Retina (tissue), 1 donor: ENCODE results near the gene DLL4.

Experiments
- DNase-seq: peaks from one replicate; pipeline ENCODE4 v3.0.0-alpha.2; 2016

The DLL4 gene

DNA sequence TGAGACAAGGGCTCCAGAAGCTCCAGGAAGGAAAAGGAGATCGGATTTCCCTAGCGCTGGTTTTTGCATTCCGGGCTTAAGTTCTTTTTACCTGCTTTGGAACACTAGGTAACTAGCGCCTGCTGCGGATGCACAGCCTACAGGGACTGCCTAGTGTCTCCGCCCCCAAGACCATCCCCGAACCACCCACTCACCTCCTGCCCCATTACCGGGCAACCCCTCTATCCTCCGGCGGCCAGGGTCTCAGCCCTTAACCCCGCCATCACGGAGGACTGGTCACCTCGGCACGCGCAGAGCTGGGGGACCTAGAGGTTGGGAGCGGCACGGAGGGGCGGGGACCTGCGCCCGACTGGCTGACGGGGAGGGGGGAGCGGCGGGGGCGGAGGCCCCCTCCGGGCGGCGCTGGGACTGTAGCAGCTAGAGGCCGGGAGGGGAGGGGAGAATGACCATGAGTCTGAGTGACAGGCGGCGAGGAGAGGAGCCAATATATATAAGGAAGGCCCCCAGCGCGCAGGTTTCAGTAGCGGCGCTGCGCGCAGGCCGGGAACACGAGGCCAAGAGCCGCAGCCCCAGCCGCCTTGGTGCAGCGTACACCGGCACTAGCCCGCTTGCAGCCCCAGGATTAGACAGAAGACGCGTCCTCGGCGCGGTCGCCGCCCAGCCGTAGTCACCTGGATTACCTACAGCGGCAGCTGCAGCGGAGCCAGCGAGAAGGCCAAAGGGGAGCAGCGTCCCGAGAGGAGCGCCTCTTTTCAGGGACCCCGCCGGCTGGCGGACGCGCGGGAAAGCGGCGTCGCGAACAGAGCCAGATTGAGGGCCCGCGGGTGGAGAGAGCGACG, at the start of gene DLL4:
Gene DLL4, plus strand, starts transcription at position 520 of the 839 bp plus-strand sequence. CDS start 329 bp downstream, outside the sequence.
- peak; percentile 91 for DNase-seq

GRCh38 chr15:40879609-40880008, 49.5 kb upstream of the DLL4 start:
- DNase-seq = no peak

- no peak for DNase-seq
Observed at GRCh38 chr15:40881351-40881750, 47.8 kb upstream of the DLL4 start.

GRCh38 chr15:40886586-40886985, 42.6 kb upstream of the DLL4 start:
- DNase-seq = no peak

GRCh38 chr15:40889112-40889511, 40.0 kb upstream of the DLL4 start:
- no peak for DNase-seq

GRCh38 chr15:40891138-40891537, 38.0 kb upstream of the DLL4 start:
- DNase-seq = no peak

DNA sequence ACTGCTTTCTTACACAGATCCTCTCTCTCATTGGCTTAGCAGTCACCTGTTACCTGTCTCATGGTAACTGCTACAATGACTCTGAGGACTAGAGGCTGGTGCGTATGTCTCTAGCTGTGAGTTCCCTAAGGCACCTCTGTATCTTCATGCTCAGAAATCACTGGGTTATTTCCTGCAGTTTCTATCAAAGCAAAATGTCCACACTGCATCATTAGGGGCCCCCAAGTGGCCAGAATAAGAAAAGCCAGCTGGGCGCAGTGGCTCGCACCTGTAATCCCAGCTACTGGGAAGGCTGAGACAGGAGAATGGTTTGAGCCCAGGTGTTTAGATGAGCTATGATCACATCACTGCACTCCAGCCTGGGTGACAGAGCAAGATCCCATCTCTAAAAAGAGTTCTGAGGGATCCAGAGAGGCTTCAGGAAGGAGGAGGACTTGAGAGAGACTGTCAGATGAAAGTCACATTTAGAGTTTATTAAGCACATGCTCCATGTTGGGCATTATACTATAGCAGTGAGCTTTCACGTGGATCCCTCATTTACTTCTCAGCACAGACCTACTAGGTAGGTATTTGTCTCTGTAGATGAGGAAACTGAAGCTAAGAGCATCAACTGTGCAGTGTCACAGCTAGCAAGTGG, 37.2 kb upstream of the DLL4 start:
- DNase-seq = peak; percentile 61

- no peak for DNase-seq
Observed at GRCh38 chr15:40892447-40893012, 36.6 kb upstream of the DLL4 start.

DNA sequence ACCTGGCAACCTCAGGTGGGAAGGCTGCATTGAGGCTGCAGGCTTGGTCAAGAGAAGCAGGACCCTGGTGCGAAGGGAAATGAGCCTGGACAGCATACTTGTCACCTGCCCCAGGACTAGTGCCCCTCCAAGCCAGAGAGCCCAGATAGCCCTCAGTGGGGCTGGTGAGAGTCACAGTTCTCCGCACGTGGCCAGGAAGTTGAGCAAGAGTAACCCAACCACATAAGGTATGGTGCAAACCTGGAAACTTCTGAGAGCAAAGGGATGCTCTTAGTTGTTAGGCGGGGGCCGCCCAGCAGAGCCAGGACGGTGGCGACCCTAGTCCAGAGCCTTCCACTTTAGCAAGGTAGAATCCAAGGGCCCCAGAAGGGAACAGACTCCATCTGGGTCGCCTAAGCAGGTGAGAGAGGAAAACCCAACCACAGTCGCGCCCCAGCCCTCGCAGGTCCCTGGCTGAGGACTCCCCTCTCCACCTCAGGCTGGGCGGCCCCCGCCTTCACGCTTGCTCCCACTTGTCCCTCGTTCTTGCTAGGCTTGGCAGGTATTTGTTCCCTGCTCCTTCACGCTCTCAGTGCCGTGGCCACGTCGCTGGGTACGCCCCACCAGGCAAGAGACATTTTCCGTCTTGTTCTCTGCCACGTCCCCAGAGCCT, 36.0 kb upstream of the DLL4 start:
- no peak for DNase-seq

GRCh38 chr15:40893733-40894680, 35.1 kb upstream of the DLL4 start, which contains the start of gene VPS18:
Gene VPS18 (plus strand): TSS chr15:40894450. CDS start chr15:40894769, 319 bp downstream.
- DNase-seq = peak; percentile 100

DNA sequence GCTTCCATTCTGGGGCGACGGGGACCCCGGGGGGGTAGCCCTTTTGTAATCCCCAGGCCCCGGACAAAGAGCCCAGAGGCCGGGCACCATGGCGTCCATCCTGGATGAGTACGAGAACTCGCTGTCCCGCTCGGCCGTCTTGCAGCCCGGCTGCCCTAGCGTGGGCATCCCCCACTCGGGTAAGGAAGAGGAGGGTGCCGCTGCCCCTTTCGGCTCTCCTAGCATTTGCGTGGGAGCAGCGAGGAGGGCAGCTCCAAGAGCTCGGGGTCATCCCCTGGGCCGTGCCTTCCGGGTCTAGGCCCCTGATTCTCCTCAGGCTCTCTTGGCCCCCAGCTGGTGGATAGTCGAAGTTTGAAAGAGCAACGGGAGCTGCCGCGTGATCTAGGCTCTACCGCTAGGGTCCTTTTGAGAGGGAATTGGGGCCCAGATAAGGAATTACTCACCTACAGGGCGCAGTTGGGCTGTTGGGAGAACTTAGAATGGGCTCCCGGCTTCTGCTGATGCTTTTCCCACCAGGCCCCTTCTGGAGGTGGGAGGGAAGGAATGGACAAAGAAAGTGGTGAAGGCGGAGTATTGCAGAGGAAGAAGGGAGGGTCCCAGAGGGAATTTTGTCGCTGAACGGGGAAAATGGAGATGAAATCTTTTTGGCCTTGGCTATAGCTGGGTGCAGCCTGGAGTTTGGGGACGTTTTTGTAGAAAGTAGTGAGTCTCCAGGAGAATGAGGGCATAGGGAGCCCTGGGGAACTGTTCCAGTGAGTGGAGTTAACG, 34.3 kb upstream of the DLL4 start:
- DNase-seq = peak; percentile 82

GRCh38 chr15:40899536-40900207, 29.5 kb upstream of the DLL4 start:
- DNase-seq = no peak

DNA sequence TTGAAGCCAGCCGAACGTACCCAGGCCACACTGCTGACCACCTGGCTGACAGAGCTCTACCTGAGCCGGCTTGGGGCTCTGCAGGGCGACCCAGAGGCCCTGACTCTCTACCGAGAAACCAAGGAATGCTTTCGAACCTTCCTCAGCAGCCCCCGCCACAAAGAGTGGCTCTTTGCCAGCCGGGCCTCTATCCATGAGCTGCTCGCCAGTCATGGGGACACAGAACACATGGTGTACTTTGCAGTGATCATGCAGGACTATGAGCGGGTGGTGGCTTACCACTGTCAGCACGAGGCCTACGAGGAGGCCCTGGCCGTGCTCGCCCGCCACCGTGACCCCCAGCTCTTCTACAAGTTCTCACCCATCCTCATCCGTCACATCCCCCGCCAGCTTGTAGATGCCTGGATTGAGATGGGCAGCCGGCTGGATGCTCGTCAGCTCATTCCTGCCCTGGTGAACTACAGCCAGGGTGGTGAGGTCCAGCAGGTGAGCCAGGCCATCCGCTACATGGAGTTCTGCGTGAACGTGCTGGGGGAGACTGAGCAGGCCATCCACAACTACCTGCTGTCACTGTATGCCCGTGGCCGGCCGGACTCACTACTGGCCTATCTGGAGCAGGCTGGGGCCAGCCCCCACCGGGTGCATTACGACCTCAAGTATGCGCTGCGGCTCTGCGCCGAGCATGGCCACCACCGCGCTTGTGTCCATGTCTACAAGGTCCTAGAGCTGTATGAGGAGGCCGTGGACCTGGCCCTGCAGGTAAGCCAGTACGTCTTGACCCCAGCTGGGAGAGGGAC, 28.7 kb upstream of the DLL4 start:
- DNase-seq = no peak

DNA sequence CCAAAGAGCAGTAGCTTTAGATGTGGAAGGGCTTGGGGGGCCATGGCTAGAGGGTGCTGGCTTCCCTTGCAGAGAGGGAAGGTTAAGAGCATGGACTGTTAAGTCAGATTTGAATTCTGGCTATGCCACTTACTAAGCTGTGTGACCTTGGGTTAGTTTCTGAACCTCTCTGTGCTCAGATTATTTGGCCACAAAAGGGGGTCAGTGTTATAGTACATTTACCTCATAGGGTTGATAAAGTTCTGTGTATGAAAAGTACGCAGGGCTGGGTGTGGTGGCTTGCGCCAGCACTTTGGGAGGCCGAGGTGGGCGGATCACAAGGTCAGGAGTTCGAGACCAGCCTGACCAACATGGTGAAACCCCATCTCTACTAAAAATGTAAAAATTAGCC, 28.1 kb upstream of the DLL4 start:
- DNase-seq = no peak

- no peak for DNase-seq
Observed at GRCh38 chr15:40902605-40903561, 26.3 kb upstream of the DLL4 start.

DNA sequence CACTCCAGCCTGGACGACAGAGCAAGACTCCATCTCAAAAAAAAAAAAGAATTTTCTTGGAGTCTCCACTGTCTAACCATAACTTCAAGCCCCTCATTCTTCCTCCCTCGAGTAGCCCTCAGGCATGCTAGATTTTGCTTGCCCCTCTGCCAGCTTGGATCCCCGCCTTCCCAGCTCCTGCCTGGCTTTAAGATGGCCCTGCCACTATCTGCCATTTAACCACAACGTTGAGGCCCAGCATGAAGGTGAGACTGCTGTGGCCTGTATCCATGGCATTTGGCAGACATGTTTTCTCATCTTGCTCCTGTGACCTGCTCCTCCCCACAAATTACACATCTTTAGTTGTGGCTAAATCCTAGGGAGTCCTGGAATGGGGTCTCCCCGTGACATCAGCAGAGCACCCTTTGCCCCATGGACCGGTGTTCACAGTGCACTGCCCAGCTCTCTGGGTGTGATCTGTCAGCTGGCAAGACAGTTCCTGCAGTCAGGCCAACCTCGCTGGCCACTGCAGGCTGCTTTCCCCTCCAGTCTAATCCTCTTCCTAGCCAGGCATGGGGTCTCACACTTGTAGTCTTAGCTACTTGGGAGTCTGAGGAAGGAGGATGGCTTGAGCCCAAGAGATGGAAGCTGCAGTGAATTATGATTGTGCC, 24.5 kb upstream of the DLL4 start:
- DNase-seq = no peak

DNA sequence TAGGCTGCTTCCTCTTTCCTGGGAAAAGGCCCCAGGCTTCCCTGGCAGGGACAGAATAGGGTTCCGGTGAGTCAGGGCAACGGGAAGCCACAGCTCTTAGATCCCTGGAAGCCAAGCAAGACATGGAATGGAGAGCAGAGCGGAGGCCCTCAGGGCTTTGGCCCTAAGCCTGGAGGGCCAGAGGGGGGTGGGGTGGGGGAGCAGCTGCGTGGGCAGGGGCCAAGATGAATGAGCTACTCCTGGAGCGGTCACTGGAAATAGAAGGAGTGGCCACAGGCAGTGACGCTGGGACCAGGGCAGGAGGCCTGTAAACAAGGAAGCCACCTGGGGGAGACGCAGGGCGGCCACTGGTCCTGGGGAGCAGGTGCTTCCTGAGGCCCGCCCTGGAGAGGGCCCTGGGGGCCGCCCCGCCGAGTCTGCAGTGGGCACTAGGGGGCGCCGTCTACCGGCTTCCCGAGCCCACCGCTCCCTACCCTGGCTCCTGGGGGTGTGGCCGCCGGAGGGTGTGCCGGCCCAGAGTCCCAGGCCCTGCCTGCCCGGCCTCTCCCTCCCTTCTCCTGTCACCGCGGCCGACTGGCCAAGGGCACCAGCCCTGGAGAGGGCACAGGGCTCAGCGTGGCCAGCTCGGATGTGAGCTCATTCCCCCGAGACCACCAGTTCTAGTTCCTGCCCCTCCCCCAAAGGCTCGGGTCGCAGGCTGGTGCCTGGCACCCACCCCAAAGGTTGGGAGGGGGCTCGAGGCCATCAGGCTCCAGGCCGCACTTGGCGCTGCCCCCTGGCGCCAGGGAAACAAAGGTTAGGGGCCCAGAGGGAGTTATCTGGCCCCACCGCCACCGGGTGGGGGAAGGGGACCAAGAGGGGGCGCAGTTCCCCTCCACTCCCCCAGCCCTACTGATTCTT, 22.8 kb upstream of the DLL4 start:
- DNase-seq = peak; percentile 94
